Natural killer cell (primary cell): ENCODE results near the gene IRAK1. TPM values are rescaled to one million over a fixed set of nuclear protein-coding genes. Genes with fewer than 3 reads are reported as not detected.

Experiments
- ATAC-seq, 3 donors: fragments of 150-1000 bp in 2 of 3; fragments of 200-7000 bp in 1 of 3; cut with Tn5 transposase; 1 replicate in 1 of 3; 2 replicates in 2 of 3; pipeline ENCODE4 v1.10.0; 2021; ENCODE audit warnings: mild to moderate bottlenecking in 2 of 3, moderate library complexity in 2 of 3
- DNase-seq, 2 donors: peaks; one replicate each; pipeline versions ENCODE4 v3.0.0 to v3.0.0-alpha.2; 2013 to 2021; ENCODE audit warnings: mixed read lengths in 1 of 2
- H3K27ac ChIP-seq: one replicate; pipeline ENCODE4 v1.5.1; 2013; ENCODE audit warnings: mild to moderate bottlenecking, low read length
- H3K27me3 ChIP-seq: one replicate; pipeline ENCODE4 v1.6.1; 2013; ENCODE audit warnings: low read length; ENCODE audit not compliant: control insufficient read depth, insufficient read depth
- H3K36me3 ChIP-seq: one replicate; pipeline ENCODE4 v1.6.1; 2013; ENCODE audit warnings: low read length; ENCODE audit not compliant: control insufficient read depth, insufficient read depth
- H3K4me1 ChIP-seq: one replicate; pipeline ENCODE4 v1.6.1; 2013; ENCODE audit warnings: low read length; ENCODE audit not compliant: control insufficient read depth, insufficient read depth
- H3K4me3 ChIP-seq: one replicate; pipeline ENCODE4 v1.5.1; 2013; ENCODE audit warnings: low read length
- H3K9me3 ChIP-seq: one replicate; pipeline ENCODE4 v1.6.1; 2013; ENCODE audit warnings: low read length; ENCODE audit not compliant: control insufficient read depth, insufficient read depth
- H3K27ac Mint-ChIP-seq, 2 donors: one replicate each; pipeline ENCODE4 v1.8.0; 2022; ENCODE audit warnings: mild to moderate bottlenecking in 2 of 2, mixed read lengths in 2 of 2, moderate library complexity in 1 of 2
- H3K27me3 Mint-ChIP-seq, 2 donors: one replicate each; pipeline ENCODE4 v1.8.0; 2022; ENCODE audit warnings: low read depth in 2 of 2, mixed read lengths in 2 of 2
- H3K36me3 Mint-ChIP-seq: one replicate; pipeline ENCODE4 v1.8.0; 2022; ENCODE audit warnings: mixed read lengths
- H3K4me1 Mint-ChIP-seq, 2 donors: one replicate each; pipeline ENCODE4 v1.8.0; 2022; ENCODE audit warnings: mixed read lengths in 2 of 2
- H3K4me3 Mint-ChIP-seq: one replicate; pipeline ENCODE4 v1.8.0; 2022; ENCODE audit warnings: mild to moderate bottlenecking, moderate library complexity, mixed read lengths
- H3K9me3 Mint-ChIP-seq, 2 donors: one replicate each; pipeline ENCODE4 v1.8.0; 2022; ENCODE audit warnings: mixed read lengths in 2 of 2
- WGBS: methylation state at CpG from one replicate; pipeline ENCODE4 v1.1.7; 2013; ENCODE audit warnings: missing lambda C conversion rate; ENCODE audit not compliant: insufficient coverage; 5-methylcytosine and 5-hydroxymethylcytosine counted together
- intact Hi-C: fragments of 100-400 bp; cut with micrococcal nuclease; formaldehyde crosslinking; loops from one replicate; pipeline ENCODE4 v1.14.2; 2022
- total RNA-seq, 4 donors: library from RNA; stranded (reverse); fragments of 120-200 nt in 1 of 4; gene quantifications; one replicate each; pipeline versions ENCODE4 v1.2.3 to v1.2.4, GENCODE V29; 2013 to 2022
- TF ChIP-seq, protein P1 (sequence below): fragments of 200-600 bp; IDR thresholded peaks from one replicate; pipeline ENCODE4 v1.8.0; 2022; ENCODE audit warnings: antibody characterized with exemption

The IRAK1 gene
- total RNA-seq, 3 donors from 2014 or later (not counting 1 experiment from before 2014, with no cell fraction given) = 87.5 to 114 (median 107) TPM

GRCh38 chrX:154048398-154048797 is 28.7 kb upstream of the IRAK1 start:
- ATAC-seq (no peak), DNase-seq (no peak)
- Histone ChIP-seq H3K9me3 (no peaks in the 10 kb centered on the region), H3K4me1 (peaks cover 11% of the 10 kb centered on the region), H3K36me3 (peaks cover 24% of the 10 kb centered on the region), H3K27ac (no peak overlapping the region), H3K27me3 (no peaks in the 10 kb centered on the region), H3K4me3 (no peak overlapping the region)
- H3K27me3 Mint-ChIP-seq = no peaks in the 10 kb centered on the region
- H3K4me3 Mint-ChIP-seq = no peak overlapping the region
- intact Hi-C loops = no loop called here
- no peaks in the 10 kb centered on the region for H3K36me3 Mint-ChIP-seq
- no peaks in the 10 kb centered on the region for H3K9me3 Mint-ChIP-seq
- peak overlapping the region in 1 of 2 donors; percentile 68 for H3K27ac Mint-ChIP-seq
- peaks cover 26 to 45% of the 10 kb centered on the region in 2 donors for H3K4me1 Mint-ChIP-seq
- TF ChIP-seq, protein P1, sequence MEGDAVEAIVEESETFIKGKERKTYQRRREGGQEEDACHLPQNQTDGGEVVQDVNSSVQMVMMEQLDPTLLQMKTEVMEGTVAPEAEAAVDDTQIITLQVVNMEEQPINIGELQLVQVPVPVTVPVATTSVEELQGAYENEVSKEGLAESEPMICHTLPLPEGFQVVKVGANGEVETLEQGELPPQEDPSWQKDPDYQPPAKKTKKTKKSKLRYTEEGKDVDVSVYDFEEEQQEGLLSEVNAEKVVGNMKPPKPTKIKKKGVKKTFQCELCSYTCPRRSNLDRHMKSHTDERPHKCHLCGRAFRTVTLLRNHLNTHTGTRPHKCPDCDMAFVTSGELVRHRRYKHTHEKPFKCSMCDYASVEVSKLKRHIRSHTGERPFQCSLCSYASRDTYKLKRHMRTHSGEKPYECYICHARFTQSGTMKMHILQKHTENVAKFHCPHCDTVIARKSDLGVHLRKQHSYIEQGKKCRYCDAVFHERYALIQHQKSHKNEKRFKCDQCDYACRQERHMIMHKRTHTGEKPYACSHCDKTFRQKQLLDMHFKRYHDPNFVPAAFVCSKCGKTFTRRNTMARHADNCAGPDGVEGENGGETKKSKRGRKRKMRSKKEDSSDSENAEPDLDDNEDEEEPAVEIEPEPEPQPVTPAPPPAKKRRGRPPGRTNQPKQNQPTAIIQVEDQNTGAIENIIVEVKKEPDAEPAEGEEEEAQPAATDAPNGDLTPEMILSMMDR = no peak
- over 99% methylated on average over 11 of the region's 11 CpGs for WGBS

GRCh38 chrX:154046940-154047610 is 27.4 kb upstream of the IRAK1 start:
- H3K4me3 ChIP-seq = no peak overlapping the region
- H3K36me3 ChIP-seq = peaks cover 21% of the 10 kb centered on the region
- H3K27ac ChIP-seq = no peak overlapping the region
- 95% methylated on average over 4 of the region's 4 CpGs for WGBS
- ATAC-seq (no peak), DNase-seq (no peak)
- no peaks in the 10 kb centered on the region for H3K9me3 ChIP-seq
- Mint-ChIP-seq H3K9me3 (no peaks in the 10 kb centered on the region), H3K27me3 (no peaks in the 10 kb centered on the region), H3K4me3 (no peak overlapping the region), H3K4me1 (peaks cover 26 to 45% of the 10 kb centered on the region in 2 donors), H3K36me3 (no peaks in the 10 kb centered on the region), H3K27ac (peak overlapping the region; percentile 11 to 68)
- intact Hi-C loops = no loop called here
- TF ChIP-seq, protein P1 = no peak
- no peaks in the 10 kb centered on the region for H3K27me3 ChIP-seq
- H3K4me1 ChIP-seq = peaks cover 11% of the 10 kb centered on the region

- Histone ChIP-seq H3K4me3 (no peak overlapping the region), H3K27ac (no peak overlapping the region), H3K4me1 (peaks cover 9% of the 10 kb centered on the region), H3K27me3 (no peaks in the 10 kb centered on the region), H3K9me3 (no peaks in the 10 kb centered on the region), H3K36me3 (peaks cover 21% of the 10 kb centered on the region)
- ATAC-seq = no peak
- no peak overlapping the region for H3K4me3 Mint-ChIP-seq
- 97% methylated on average over 8 of the region's 10 CpGs for WGBS
- TF ChIP-seq, protein P1 = no peak
- no peaks in the 10 kb centered on the region for H3K9me3 Mint-ChIP-seq
- H3K27me3 Mint-ChIP-seq = no peaks in the 10 kb centered on the region
- H3K27ac Mint-ChIP-seq = peak overlapping the region; percentile 11 to 68
- intact Hi-C loops = no loop called here
- no peaks in the 10 kb centered on the region for H3K36me3 Mint-ChIP-seq
- peaks cover 23 to 42% of the 10 kb centered on the region in 2 donors for H3K4me1 Mint-ChIP-seq
- no peak for DNase-seq
These were observed 26.5 kb upstream of the IRAK1 start for GRCh38 chrX:154046031-154046781.
